Kidney (tissue), 14 donors: ENCODE results near the gene ANKDD1B. TPM values are rescaled to one million over a fixed set of nuclear protein-coding genes. Genes with fewer than 3 reads are reported as not detected.
A peak's percentile ranks its signal among the peaks of the same experiment; 100 is the strongest.
"Not testable (repeated sequence)": the region's sequence is repeated elsewhere in the genome, so short reads cannot be mapped to it uniquely, and the experiment has no call there.

Experiments
- DNase-seq, 5 donors: peaks; one replicate each; pipeline ENCODE4 v3.0.0-alpha.2; 2013 to 2020
- FAIRE-seq: peaks from 2 replicates; lab custom pipeline; 2012; peaks lifted over from hg19 to GRCh38; lab: Jason Lieb, UNC
- H3K27ac ChIP-seq, 2 donors: one replicate each; pipeline ENCODE4 v1.7.0; 2013; ENCODE audit warnings: low read depth in 2 of 2, low read length in 2 of 2, inconsistent platforms in 1 of 2
- H3K27me3 ChIP-seq: one replicate; pipeline ENCODE4 v1.7.1; 2013; ENCODE audit warnings: low read length, inconsistent platforms; ENCODE audit not compliant: control insufficient read depth, insufficient read depth
- H3K36me3 ChIP-seq, 3 donors: one replicate each; pipeline versions ENCODE4 v1.7.0 to v1.7.1; 2013; ENCODE audit warnings: low read length in 3 of 3, control low read depth in 1 of 3, inconsistent platforms in 1 of 3; ENCODE audit not compliant: insufficient read depth in 3 of 3, control insufficient read depth in 2 of 3
- H3K4me1 ChIP-seq, 3 donors: one replicate each; pipeline versions ENCODE4 v1.7.0 to v1.7.1; 2013; ENCODE audit warnings: low read length in 3 of 3, inconsistent platforms in 1 of 3, low read depth in 1 of 3; ENCODE audit not compliant: control insufficient read depth in 2 of 3, insufficient read depth in 2 of 3
- H3K4me3 ChIP-seq, 3 donors: one replicate each; pipeline versions ENCODE4 v1.7.0 to v1.8.1; 2013; ENCODE audit warnings: low read length in 3 of 3, control low read depth in 1 of 3, inconsistent platforms in 1 of 3
- H3K9ac ChIP-seq, 3 donors: one replicate each; pipeline versions ENCODE4 v1.7.0 to v1.7.1; 2013; ENCODE audit warnings: low read length in 3 of 3, control low read depth in 1 of 3, inconsistent platforms in 1 of 3
- H3K9me3 ChIP-seq, 3 donors: one replicate each; pipeline versions ENCODE4 v1.7.0 to v1.7.1; 2013; ENCODE audit warnings: low read length in 3 of 3, control low read depth in 1 of 3, inconsistent platforms in 1 of 3; ENCODE audit not compliant: control insufficient read depth in 2 of 3, insufficient read depth in 1 of 3
- CTCF ChIP-seq: IDR thresholded peaks from 3 replicates; pipeline ENCODE4 v1.5.1; 2012; ENCODE audit warnings: mild to moderate bottlenecking, moderate library complexity, borderline replicate concordance; ENCODE audit not compliant: insufficient read depth; ENCODE audit errors: extremely low read depth
- intact Hi-C: fragments of 100-400 bp; cut with DNase I; formaldehyde crosslinking; loops from one replicate; pipeline ENCODE4 v1.11.1; 2022
- polyA plus RNA-seq: library from polyadenylated mRNA; stranded (reverse); fragments of 350-450 nt; fragmentation: Illumina TruSeq; extraction: RNeasy Lipid Tissue Mini Kit (QIAGEN cat#74804); gene quantifications from one replicate; pipeline ENCODE4 v1.2.3, GENCODE V29; 2014; ENCODE audit warnings: low read depth, low replicate concordance; ENCODE audit not compliant: insufficient read depth
- total RNA-seq: library from RNA; stranded (reverse); fragmentation: NEBNext Ultra II Directional; extraction: Animal tissue kit (Norgen Biotek cat#: 25700); gene quantifications from one replicate; pipeline ENCODE4 v1.2.1, GENCODE V29; 2021
- donor health status: control.
- donor health status: control.
- donor health status: control.
- donor health status: control.
- donor health status: control.
- donor health status: DM: yes; HTN: yes; CAD: no.
- donor health status: Normal renal cell carcinoma (clear cell type).

The ANKDD1B gene
- total and polyA plus RNA-seq, 2 donors from 2014 or later: 2.3 to 3.1 TPM

DNA sequence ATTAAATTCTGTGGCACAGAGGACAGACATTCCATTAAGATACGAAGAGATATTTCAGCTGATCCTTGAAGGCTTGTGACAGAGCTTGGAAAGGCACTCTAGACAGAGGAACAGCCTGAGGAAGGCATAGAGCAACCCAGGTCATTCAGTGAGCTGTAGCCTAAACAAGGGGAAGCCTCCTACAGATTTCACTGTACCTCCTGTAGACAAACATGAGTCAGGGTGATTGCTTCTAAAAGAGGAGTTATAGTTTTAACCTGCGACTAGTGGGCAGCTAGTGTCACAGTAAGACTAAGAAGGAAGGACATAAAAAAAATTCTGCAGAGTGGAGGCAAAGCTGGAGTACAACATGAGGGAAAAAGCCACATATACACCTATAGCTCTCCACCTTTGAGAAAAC lies 43.5 kb upstream of the ANKDD1B start:
- Histone ChIP-seq H3K27me3 (no peaks in the 10 kb centered on the region), H3K36me3 (no peaks in the 10 kb centered on the region), H3K9ac (no peak overlapping the region), H3K4me1 (peaks cover 0 to 12% (median 7%) of the 10 kb centered on the region in 3 donors), H3K9me3 (no peaks in the 10 kb centered on the region), H3K27ac (no peak overlapping the region), H3K4me3 (no peak overlapping the region)
- no peak for FAIRE-seq
- DNase-seq: no peak
- no peak for TF ChIP-seq CTCF
- intact Hi-C loops: no loop called here

DNA sequence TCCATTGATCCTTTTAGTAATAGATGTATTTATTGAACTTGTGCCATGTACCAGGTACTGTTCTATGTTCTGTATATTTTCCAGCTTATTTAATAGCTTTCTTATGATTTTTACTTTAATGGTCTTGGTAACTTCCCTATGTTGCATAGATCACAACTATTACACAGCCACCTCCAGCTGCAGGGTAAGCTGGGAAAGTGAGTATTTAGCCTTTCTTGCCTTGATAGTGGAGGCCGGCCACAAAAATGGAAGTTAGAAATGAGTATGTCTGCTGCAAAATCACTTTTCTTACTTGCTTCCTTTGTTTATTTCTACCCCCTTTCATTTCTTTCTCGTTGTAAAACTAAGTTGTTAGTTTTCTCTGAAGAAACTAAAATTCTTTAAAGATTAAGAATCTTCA lies 43.1 kb upstream of the ANKDD1B start:
- no peaks in the 10 kb centered on the region for H3K36me3 ChIP-seq
- FAIRE-seq: no peak
- intact Hi-C loops: no loop called here
- H3K4me3 ChIP-seq: no peak overlapping the region
- H3K9ac ChIP-seq: no peak overlapping the region
- no peak overlapping the region for H3K27ac ChIP-seq
- H3K4me1 ChIP-seq: peaks cover 0 to 12% (median 7%) of the 10 kb centered on the region in 3 donors
- H3K27me3 ChIP-seq: no peaks in the 10 kb centered on the region
- DNase-seq: no peak
- no peak for TF ChIP-seq CTCF
- H3K9me3 ChIP-seq: no peaks in the 10 kb centered on the region

DNA sequence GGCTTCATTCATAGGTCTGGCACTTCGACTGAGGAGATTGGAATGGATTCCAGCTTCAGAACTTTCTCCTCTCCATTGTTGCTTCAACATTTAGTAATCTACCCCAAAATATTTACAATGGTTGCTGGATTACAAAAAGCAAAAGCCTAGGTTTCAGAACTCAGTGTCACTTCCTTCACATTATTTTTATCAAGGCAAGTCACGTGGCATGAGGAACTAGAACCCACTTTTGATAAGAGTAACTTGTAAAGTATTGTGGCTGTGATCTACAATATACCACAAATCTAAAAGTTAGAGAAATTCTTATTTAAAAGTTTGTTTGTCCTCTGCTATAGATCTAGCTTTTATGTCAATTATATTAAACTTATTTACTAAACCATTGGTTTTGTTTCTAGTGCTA lies 39.7 kb upstream of the ANKDD1B start:
- Histone ChIP-seq H3K4me1 (peaks cover 0 to 19% (median 5%) of the 10 kb centered on the region in 3 donors), H3K27ac (no peak overlapping the region), H3K9ac (no peak overlapping the region), H3K4me3 (no peak overlapping the region), H3K27me3 (no peaks in the 10 kb centered on the region), H3K9me3 (no peaks in the 10 kb centered on the region), H3K36me3 (no peaks in the 10 kb centered on the region)
- no peak for TF ChIP-seq CTCF
- intact Hi-C loops: no loop called here
- DNase-seq (no peak), FAIRE-seq (no peak)

GRCh38 chr5:75574791-75575190 lies 36.5 kb upstream of the ANKDD1B start:
- peaks cover 0 to 8% (median 0%) of the 10 kb centered on the region in 3 donors for H3K4me1 ChIP-seq
- H3K9ac ChIP-seq: no peak overlapping the region
- no peak overlapping the region for H3K4me3 ChIP-seq
- peaks cover 0 to 5% (median 5%) of the 10 kb centered on the region in 3 donors for H3K36me3 ChIP-seq
- DNase-seq: peak in 2 of 5 donors; percentile 35 to 72
- intact Hi-C loops: no loop called here
- no peaks in the 10 kb centered on the region for H3K27me3 ChIP-seq
- H3K9me3 ChIP-seq: no peaks in the 10 kb centered on the region
- TF ChIP-seq CTCF: no peak
- no peak overlapping the region for H3K27ac ChIP-seq
- FAIRE-seq: peak; percentile 79

GRCh38 chr5:75578280-75578679 lies 33.0 kb upstream of the ANKDD1B start:
- H3K27me3 ChIP-seq, FAIRE-seq, H3K4me3 ChIP-seq, intact Hi-C loops, DNase-seq, H3K9me3 ChIP-seq, H3K27ac ChIP-seq, H3K36me3 ChIP-seq, H3K4me1 ChIP-seq, H3K9ac ChIP-seq: not testable (repeated sequence)
